Activated CD4-positive, alpha-beta memory T cell treated with anti-CD3 and anti-CD28 coated beads, Interleukin-2, amount 10 ng/mL, durations not matched to agents 7 days and 5 days (primary cell): Measurements from ENCODE around the gene GTPBP3. TPM values are rescaled to one million over a fixed set of nuclear protein-coding genes. Genes with fewer than 3 reads are reported as not detected.

ENCODE experiments used
- CTCF ChIA-PET: fragments of 350-600 bp; sonication (Branson Sonifier 250); formaldehyde crosslinking; loops from one replicate; lab custom pipeline; 2021; ENCODE audit warnings: antibody characterized with exemption, inconsistent platforms; lab: Charles Lee
- POLR2A ChIA-PET: fragments of 350-600 bp; sonication (Branson Sonifier 250); formaldehyde crosslinking; loops from one replicate; lab custom pipeline; 2021; ENCODE audit warnings: antibody characterized with exemption; lab: Charles Lee
- DNase-seq: peaks from one replicate; pipeline ENCODE4 v3.0.0-alpha.2; 2020
- H3K27ac Mint-ChIP-seq: one replicate; pipeline ENCODE4 v1.8.0; 2021; ENCODE audit warnings: mild to moderate bottlenecking, mixed read lengths
- H3K27me3 Mint-ChIP-seq: one replicate; pipeline ENCODE4 v1.8.0; 2021; ENCODE audit warnings: mixed read lengths
- H3K36me3 Mint-ChIP-seq: one replicate; pipeline ENCODE4 v1.8.0; 2021; ENCODE audit warnings: low read depth, mixed read lengths
- H3K4me1 Mint-ChIP-seq: one replicate; pipeline ENCODE4 v1.8.0; 2021; ENCODE audit warnings: mixed read lengths
- H3K4me3 Mint-ChIP-seq: one replicate; pipeline ENCODE4 v1.8.0; 2021; ENCODE audit warnings: mild to moderate bottlenecking, mixed read lengths
- H3K9me3 Mint-ChIP-seq: one replicate; pipeline ENCODE4 v1.8.0; 2021; ENCODE audit warnings: mixed read lengths
- total RNA-seq, 2 experiments: library from RNA; stranded (reverse); gene quantifications; one replicate each; pipeline ENCODE4 v1.2.3, GENCODE V29; 2021

The GTPBP3 gene
- total RNA-seq, 2 experiments from 2014 or later, result 30.2 to 34.2 TPM

DNA sequence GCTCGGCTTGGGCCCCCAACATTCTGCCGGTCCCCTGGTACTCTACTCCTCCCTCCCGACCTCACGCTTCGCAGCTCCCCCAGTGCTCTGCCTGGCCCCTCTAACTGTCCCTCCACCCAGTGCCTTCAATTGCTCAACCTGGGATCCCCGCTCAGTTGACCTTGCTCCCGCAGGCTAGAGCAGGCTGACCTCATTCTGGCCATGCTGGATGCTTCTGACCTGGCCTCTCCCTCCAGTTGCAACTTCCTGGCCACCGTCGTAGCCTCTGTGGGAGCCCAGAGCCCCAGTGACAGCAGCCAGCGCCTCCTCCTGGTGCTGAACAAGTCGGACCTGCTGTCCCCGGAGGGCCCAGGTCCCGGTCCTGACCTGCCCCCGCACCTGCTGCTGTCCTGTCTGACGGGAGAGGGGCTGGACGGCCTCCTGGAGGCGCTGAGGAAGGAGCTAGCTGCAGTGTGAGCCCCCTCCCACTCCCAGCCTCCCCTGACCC is 3.6 kb downstream of the GTPBP3 start:
- ChIA-PET POLR2A (no interaction called here), CTCF (no interaction called here)
- no peak for DNase-seq
- H3K4me1 Mint-ChIP-seq, result peaks cover 30% of the 10 kb centered on the region
- no peaks in the 10 kb centered on the region for H3K9me3 Mint-ChIP-seq
- no peaks in the 10 kb centered on the region for H3K36me3 Mint-ChIP-seq
- H3K27me3 Mint-ChIP-seq, result no peaks in the 10 kb centered on the region
- no peak overlapping the region for H3K4me3 Mint-ChIP-seq
- H3K27ac Mint-ChIP-seq, result no peak overlapping the region

DNA sequence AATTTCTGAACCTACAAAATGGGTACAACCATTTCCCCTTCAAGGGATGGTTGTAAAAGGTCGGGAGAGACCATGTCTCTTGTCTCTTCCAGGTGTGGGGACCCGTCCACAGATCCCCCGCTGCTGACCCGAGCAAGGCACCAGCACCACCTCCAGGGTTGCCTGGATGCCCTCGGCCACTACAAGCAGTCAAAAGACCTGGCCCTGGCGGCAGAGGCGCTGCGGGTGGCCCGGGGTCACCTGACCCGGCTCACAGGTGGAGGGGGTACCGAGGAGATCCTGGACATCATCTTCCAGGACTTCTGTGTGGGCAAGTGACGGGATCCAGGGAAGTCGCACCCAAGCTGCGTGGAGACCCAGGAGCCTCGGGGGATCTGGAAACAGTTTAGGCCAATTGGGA is 4.0 kb downstream of the GTPBP3 start:
- H3K27me3 Mint-ChIP-seq, result no peaks in the 10 kb centered on the region
- POLR2A ChIA-PET, result no interaction called here

DNA sequence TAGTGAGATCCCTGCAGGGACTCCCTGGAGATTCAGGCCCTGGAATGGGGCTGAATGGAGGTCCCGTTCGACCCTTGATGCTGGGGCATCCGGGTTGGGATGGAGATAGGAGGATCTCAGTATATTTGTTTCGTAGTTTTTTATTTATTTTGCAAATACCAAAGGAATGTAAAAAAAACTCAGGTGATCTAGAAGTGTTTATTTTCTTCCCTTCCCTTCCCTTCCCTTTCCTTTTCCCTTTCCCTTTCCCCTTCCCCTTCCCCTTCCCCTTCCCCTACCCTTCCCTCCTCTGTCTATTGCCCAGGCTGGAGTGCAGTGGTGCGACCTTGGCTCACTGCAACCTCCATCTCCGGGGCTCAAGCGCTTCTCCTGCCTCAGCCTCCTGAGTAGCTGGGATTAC is 4.5 kb downstream of the GTPBP3 start:
- ChIA-PET POLR2A (interaction anchor here (0.7 kb wide), 1 partner anchor 98 kb away, joined by 3 read pairs; no protein-coding TSS in a partner anchor), CTCF (interaction anchor here (2.0 kb wide), 1 partner anchor 44 kb away, joined by 9 read pairs; no protein-coding TSS in a partner anchor)
- H3K4me3 Mint-ChIP-seq, result no peak overlapping the region

More for the DNA sequence above, 4.0 kb downstream of the GTPBP3 start:
- Mint-ChIP-seq H3K9me3 (no peaks in the 10 kb centered on the region), H3K4me1 (peaks cover 33% of the 10 kb centered on the region), H3K27ac (no peak overlapping the region), H3K4me3 (no peak overlapping the region), H3K36me3 (no peaks in the 10 kb centered on the region)
- CTCF ChIA-PET, result no interaction called here
- DNase-seq, result no peak

DNA sequence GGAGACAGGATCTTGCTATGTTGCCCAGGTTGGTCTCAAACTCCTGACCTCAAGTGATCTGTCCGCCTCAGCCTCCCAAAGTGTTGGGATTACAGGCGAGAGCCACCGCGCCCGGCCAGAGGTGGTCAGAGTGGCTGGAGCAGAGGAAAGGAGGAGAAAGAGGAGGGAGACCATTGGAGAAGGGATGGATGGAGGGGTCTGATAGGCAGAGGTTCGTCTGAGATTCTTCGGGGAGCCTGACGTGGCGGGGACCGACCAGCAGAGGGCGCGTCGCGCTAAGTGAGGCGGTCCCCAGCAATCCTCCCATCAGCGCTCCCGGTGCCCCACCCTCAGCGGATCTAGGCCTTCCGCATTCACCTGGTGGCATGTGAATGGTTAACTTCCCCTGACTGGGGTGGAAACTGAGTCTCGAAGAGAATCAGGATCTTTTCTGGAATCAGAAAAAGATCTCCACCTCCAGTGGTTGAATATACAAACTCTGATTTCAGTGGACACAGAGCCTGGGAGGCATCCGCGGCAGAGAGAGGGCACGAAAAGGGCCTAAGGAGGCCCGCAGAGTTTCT is 8.8 kb downstream of the GTPBP3 start:
- Mint-ChIP-seq H3K27me3 (peaks cover 19% of the 10 kb centered on the region), H3K4me1 (peaks cover 8% of the 10 kb centered on the region), H3K4me3 (no peak overlapping the region), H3K9me3 (no peaks in the 10 kb centered on the region), H3K36me3 (no peaks in the 10 kb centered on the region), H3K27ac (no peak overlapping the region)
- CTCF ChIA-PET, result interaction anchor here (0.5 to 1.9 kb wide), 6 partner anchors 11 to 677 kb away, joined by 3 to 18 read pairs (median 6); partner anchors contain the start of gene MRPL34
- POLR2A ChIA-PET, result interaction anchor here (1.0 kb wide), 1 partner anchor 20 kb away, joined by 3 read pairs; no protein-coding TSS in a partner anchor
- peak; percentile 82 for DNase-seq

More for the DNA sequence above, 4.5 kb downstream of the GTPBP3 start:
- no peaks in the 10 kb centered on the region for H3K9me3 Mint-ChIP-seq
- peaks cover 29% of the 10 kb centered on the region for H3K4me1 Mint-ChIP-seq
- no peaks in the 10 kb centered on the region for H3K36me3 Mint-ChIP-seq
- DNase-seq, result no peak
- no peak overlapping the region for H3K27ac Mint-ChIP-seq
- H3K27me3 Mint-ChIP-seq, result no peaks in the 10 kb centered on the region

DNA sequence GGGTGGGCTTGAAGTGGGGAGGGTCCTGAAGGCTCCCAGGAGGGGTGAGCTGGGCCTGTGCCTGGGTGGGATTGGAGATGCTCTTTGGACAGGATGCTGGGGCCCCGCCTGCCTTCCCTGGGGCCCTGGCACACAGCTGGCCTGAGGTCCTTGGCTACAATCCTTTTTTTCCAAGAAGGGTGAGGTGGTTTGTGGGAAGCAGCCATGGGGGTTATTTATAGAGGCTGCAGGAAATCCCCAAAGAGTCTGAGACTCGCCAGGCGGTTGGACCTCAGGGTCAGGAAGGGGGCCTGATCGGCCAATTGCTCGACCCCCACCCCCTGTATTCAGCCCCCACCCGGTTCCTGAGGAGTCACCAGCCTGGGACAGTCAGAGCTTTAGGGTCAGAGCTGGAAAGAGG is 10.0 kb downstream of the GTPBP3 start:
- Mint-ChIP-seq H3K4me3 (no peak overlapping the region), H3K27ac (no peak overlapping the region), H3K36me3 (no peaks in the 10 kb centered on the region), H3K4me1 (peaks cover 14% of the 10 kb centered on the region), H3K9me3 (no peaks in the 10 kb centered on the region), H3K27me3 (peaks cover 24% of the 10 kb centered on the region)
- CTCF ChIA-PET, result interaction anchor here (1.0 to 1.9 kb wide), 3 partner anchors 38 to 42 kb away, joined by 3 to 5 read pairs (median 5); partner anchors contain the start of gene MRPL34
- no peak for DNase-seq
- POLR2A ChIA-PET, result no interaction called here

DNA sequence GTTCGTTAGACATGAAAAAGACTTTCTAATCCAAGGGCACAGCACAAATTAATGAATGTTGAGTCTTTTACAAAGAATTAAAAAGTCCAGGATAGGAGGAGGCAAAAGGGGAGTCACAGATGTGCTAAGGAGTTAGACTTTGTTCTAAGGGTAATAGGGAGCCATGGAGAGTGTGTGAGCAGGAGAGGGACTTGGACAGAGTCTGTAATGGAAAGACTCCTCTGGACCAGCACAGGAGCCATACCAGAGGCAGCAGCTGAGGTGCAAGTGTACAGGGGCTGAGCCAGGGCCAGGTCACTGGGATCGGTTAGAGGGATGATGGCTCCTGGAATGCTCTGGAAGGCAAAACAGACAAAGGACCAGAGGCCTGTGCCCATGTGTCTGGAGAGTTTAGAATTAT is 10.5 kb downstream of the GTPBP3 start:
- DNase-seq, result no peak

DNA sequence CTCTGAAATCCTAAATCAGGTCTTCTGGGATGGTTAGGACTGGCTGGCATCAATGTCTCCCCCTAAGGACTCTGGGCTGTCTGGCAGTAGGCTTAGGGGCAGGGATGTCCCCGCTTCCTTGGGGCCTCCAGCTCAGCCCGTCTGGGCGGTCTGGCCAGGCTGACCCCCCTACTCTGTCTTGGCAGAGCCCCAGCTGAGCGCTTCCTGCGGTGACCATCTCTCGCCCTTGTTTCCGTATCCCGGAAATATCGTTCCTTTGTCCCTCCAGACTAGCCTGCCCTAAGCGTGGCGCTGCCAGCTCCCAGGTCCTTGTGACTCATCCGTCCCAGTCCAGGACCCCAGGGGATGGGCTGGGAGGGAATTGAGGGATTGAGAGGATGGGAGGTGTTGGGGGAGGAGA is 11.3 kb downstream of the GTPBP3 start:
- CTCF ChIA-PET, result no interaction called here
- Mint-ChIP-seq H3K9me3 (no peaks in the 10 kb centered on the region), H3K27me3 (peaks cover 26% of the 10 kb centered on the region), H3K4me3 (no peak overlapping the region), H3K4me1 (peaks cover 16% of the 10 kb centered on the region), H3K36me3 (no peaks in the 10 kb centered on the region), H3K27ac (no peak overlapping the region)
- POLR2A ChIA-PET, result no interaction called here
- DNase-seq, result no peak

More for the DNA sequence above, 10.5 kb downstream of the GTPBP3 start:
- H3K27me3 Mint-ChIP-seq, result peaks cover 26% of the 10 kb centered on the region
- no peaks in the 10 kb centered on the region for H3K36me3 Mint-ChIP-seq
- ChIA-PET POLR2A (no interaction called here), CTCF (interaction anchor here (1.0 to 1.2 kb wide), 2 partner anchors 37 to 39 kb away, joined by 3 to 5 read pairs; no protein-coding TSS in a partner anchor)
- H3K9me3 Mint-ChIP-seq, result no peaks in the 10 kb centered on the region
- H3K4me3 Mint-ChIP-seq, result no peak overlapping the region
- no peak overlapping the region for H3K27ac Mint-ChIP-seq
- H3K4me1 Mint-ChIP-seq, result peaks cover 14% of the 10 kb centered on the region

DNA sequence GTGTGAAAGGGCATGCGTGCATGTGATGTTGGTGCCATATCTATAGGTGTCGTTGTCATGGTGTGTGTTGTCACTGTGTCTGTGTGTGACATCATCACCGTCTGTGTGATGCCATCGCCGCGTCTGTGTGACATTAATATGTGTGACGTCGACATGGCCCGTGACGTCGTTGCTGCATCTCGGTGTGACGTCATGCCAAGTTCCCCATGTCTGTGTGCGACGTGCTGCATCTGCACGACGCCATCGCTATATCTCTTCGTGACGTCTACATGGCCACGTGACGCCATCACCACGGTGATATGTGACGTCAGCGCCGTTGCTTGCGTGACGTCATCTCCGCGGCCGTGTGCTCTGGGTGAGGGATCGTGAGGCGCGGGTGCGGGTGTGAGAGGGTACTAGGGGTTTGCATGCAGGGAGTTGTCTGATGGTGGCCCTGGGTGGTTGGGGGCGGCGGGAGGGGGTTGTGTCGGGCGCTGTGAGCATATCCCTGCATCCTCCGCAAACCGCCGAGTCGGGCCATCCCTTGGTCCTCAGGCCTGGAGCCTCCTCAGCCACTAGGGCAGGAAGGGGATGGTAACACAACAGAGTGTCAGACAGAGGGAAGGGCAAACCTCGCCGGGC is 14.6 kb downstream of the GTPBP3 start:
- ChIA-PET CTCF (no interaction called here), POLR2A (no interaction called here)
- H3K4me1 Mint-ChIP-seq, result peaks cover 10% of the 10 kb centered on the region

DNA sequence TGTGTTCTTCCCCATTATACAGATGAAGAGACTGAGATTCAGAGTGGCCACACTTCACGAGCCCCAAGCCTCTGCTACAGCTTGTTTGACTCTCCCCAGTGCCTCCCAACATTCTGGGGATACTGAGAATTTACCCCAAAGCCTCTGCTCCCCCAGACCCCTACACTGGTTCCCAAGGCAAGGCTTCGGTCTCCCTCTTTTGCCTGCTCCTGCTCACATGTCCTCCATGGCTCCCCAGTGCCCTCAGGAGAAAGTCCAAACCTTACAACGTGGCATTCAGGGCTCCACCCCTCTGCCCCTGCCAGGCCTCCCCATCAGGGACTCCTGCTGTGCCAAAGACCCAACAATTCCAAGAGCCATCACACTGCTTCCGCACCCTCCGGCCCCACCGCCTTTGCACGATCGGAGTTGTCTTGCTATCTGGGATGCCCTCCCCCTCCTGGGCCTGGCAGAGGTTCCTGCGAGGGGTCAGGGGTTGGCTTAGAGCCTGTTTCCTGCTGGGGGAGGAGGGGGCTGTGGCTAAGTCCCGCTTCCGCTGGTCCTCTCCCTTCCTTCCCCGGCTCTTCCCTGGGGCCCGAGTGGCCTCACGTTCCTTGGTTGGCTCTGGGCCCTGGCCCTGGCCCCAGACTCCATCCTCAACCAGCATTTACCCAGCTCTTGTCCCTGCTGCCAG is 15.4 kb downstream of the GTPBP3 start:
- H3K9me3 Mint-ChIP-seq, result no peaks in the 10 kb centered on the region
- peaks cover 10% of the 10 kb centered on the region for H3K4me1 Mint-ChIP-seq
- no peaks in the 10 kb centered on the region for H3K36me3 Mint-ChIP-seq
- no peak for DNase-seq
- POLR2A ChIA-PET, result no interaction called here
- no peak overlapping the region for H3K4me3 Mint-ChIP-seq
- peaks cover 23% of the 10 kb centered on the region for H3K27me3 Mint-ChIP-seq
- H3K27ac Mint-ChIP-seq, result no peak overlapping the region
- CTCF ChIA-PET, result no interaction called here

More for the DNA sequence above, 14.6 kb downstream of the GTPBP3 start:
- no peak overlapping the region for H3K4me3 Mint-ChIP-seq
- DNase-seq, result no peak
- no peaks in the 10 kb centered on the region for H3K36me3 Mint-ChIP-seq
- H3K27ac Mint-ChIP-seq, result no peak overlapping the region
- no peaks in the 10 kb centered on the region for H3K9me3 Mint-ChIP-seq
- H3K27me3 Mint-ChIP-seq, result peaks cover 27% of the 10 kb centered on the region

DNA sequence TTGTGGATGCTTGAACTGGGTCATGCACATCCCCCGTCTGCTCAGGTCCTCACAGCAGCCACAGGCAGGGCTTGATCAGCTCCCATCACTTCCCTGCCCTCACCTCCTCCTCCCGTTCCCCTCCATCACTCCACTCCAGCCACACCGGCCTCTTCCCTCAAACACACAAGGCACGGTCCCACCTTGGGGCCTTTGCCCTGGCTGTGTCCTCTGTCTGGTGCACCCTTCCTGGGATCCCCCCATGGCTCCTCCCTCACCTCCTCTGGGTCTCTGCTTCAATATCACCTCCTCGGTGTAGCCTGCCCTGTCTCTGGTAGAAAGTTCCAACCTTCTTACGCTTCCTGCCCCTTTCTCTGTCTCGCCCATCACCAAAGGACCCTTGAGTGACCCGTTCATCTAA is 16.0 kb downstream of the GTPBP3 start:
- Mint-ChIP-seq H3K4me1 (peaks cover 10% of the 10 kb centered on the region), H3K27me3 (peaks cover 20% of the 10 kb centered on the region), H3K27ac (no peak overlapping the region), H3K4me3 (no peak overlapping the region), H3K36me3 (no peaks in the 10 kb centered on the region), H3K9me3 (no peaks in the 10 kb centered on the region)
- ChIA-PET POLR2A (no interaction called here), CTCF (no interaction called here)
- DNase-seq, result no peak

DNA sequence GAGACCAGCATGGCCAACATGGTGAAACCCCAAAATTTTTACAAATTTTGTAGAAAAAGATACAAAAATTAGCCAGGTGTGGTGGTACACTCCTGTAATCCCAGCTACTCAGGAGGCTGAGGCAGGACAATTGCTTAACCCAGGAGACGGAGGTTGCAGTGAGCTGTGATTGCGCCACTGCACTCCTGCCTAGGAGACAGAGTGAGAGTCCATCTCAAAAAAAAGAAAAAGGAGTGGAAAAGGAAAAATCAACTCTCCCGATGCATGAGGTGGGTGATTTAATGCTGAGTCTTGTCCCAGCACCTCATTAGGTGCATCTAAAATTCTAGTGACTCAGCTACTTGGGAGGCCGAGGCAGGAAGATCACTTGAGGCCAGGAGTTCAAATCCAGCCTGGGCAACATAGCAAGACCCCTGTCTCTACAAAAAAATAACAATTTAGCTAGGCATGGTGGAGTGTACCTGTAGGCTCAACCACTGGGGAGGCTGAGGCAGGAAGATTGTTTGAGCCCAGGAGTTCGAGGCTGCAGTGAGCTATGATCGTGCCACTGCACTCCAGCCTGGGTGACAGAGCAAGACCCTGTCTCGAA is 19.8 kb downstream of the GTPBP3 start:
- peaks cover 1% of the 10 kb centered on the region for H3K4me1 Mint-ChIP-seq
- no peaks in the 10 kb centered on the region for H3K36me3 Mint-ChIP-seq
- no peaks in the 10 kb centered on the region for H3K9me3 Mint-ChIP-seq
- no peak for DNase-seq
- H3K27ac Mint-ChIP-seq, result no peak overlapping the region
- ChIA-PET CTCF (interaction anchor here (1.2 kb wide), 1 partner anchor 11 kb away, joined by 4 read pairs; no protein-coding TSS in a partner anchor), POLR2A (no interaction called here)
- no peak overlapping the region for H3K4me3 Mint-ChIP-seq
- peaks cover 7% of the 10 kb centered on the region for H3K27me3 Mint-ChIP-seq

DNA sequence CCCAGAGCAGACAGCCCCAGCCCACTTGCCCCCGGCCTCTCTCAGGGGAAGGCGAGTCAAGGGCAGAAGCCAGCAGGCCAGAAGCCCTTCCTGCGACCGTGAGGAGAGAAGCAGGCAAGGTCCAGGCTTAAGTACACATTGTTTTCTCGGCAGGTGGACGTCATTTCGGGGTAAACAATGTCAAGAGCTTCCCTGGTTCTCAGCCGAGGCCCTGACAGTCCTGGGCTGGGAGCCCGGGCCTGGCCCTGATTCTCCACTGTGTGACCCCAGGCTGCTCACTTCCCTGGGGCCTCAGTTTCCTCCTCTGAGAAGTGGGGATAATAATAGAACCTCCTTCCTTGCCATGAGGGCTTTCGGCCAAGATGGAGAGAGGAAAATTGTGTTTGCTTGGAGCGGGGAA is 20.4 kb downstream of the GTPBP3 start:
- ChIA-PET CTCF (interaction anchor here (1.2 kb wide), 1 partner anchor 12 kb away, joined by 4 read pairs; no protein-coding TSS in a partner anchor), POLR2A (no interaction called here)
- H3K27ac Mint-ChIP-seq, result no peak overlapping the region
- H3K9me3 Mint-ChIP-seq, result no peaks in the 10 kb centered on the region
- no peaks in the 10 kb centered on the region for H3K36me3 Mint-ChIP-seq
- H3K27me3 Mint-ChIP-seq, result peaks cover 11% of the 10 kb centered on the region
- H3K4me3 Mint-ChIP-seq, result no peak overlapping the region
- DNase-seq, result no peak
- H3K4me1 Mint-ChIP-seq, result peaks cover 1% of the 10 kb centered on the region
